Neural cell (in vitro differentiated cells): ENCODE measurements around the gene SERPINB3. TPM values are rescaled to one million over a fixed set of nuclear protein-coding genes. Genes with fewer than 3 reads are reported as not detected.
A peak's percentile ranks its signal among the peaks of the same experiment; 100 is the strongest.

Experiments
- H2AFZ ChIP-seq: fragments of 200-600, 300-800 bp; sonication (generic), shearing (Covaris generic); 2 replicates; pipeline ENCODE4 v1.6.0; 2014; ENCODE audit warnings: low read depth, mild to moderate bottlenecking, antibody characterized with exemption, low read length, moderate library complexity
- H3F3A ChIP-seq: fragments of 200-600 bp; shearing (Covaris generic); 2 replicates; pipeline ENCODE4 v1.6.1; 2016; ENCODE audit warnings: mild to moderate bottlenecking, moderate library complexity, mixed read lengths, antibody characterized with exemption, low read length; ENCODE audit not compliant: insufficient read depth, poor library complexity, severe bottlenecking
- H3K27ac ChIP-seq: fragments of 200-600, 300-800 bp; sonication (generic), shearing (Covaris generic); 2 replicates; pipeline ENCODE4 v1.5.1; 2014; ENCODE audit warnings: mild to moderate bottlenecking, low read length, moderate library complexity
- H3K27me3 ChIP-seq: fragments of 300-800, 200-600 bp; sonication (generic), shearing (Covaris generic); 2 replicates; pipeline ENCODE4 v1.6.0; 2014; ENCODE audit warnings: mild to moderate bottlenecking, low read depth, low read length, moderate library complexity; ENCODE audit not compliant: insufficient read depth
- H3K36me3 ChIP-seq: fragments of 300-800, 200-600 bp; sonication (generic), shearing (Covaris generic); 2 replicates; pipeline ENCODE4 v1.5.1; 2014; ENCODE audit warnings: mild to moderate bottlenecking, antibody characterized with exemption, low read length, moderate library complexity; ENCODE audit not compliant: insufficient read depth
- H3K4me2 ChIP-seq: fragments of 300-800, 200-600 bp; sonication (generic), shearing (Covaris generic); 2 replicates; pipeline ENCODE4 v1.6.0; 2014; ENCODE audit warnings: mild to moderate bottlenecking, low read length
- H3K4me3 ChIP-seq: fragments of 300-800, 200-600 bp; sonication (generic), shearing (Covaris generic); 2 replicates; pipeline ENCODE4 v1.5.1; 2014; ENCODE audit warnings: mild to moderate bottlenecking, low read length, moderate library complexity
- H3K79me2 ChIP-seq: fragments of 200-600 bp; shearing (Covaris generic); replicated peaks from 2 replicates; pipeline ENCODE4 v1.6.0; 2014; ENCODE audit warnings: mild to moderate bottlenecking, low read length, moderate library complexity; ENCODE audit not compliant: insufficient read depth
- H3K9ac ChIP-seq: fragments of 300-800, 200-600 bp; sonication (generic), shearing (Covaris generic); 2 replicates; pipeline ENCODE4 v1.6.1; 2016; ENCODE audit warnings: mild to moderate bottlenecking, low read length, mixed read lengths
- H3K9me2 ChIP-seq: fragments of 200-600 bp; shearing (Covaris generic); 2 replicates; pipeline ENCODE4 v1.6.1; 2016; ENCODE audit warnings: mild to moderate bottlenecking, low read length, mixed read lengths; ENCODE audit not compliant: insufficient read depth
- H3K9me3 ChIP-seq: fragments of 200-600, 300-800 bp; sonication (generic), shearing (Covaris generic); 2 replicates; pipeline ENCODE4 v1.6.1; 2016; ENCODE audit warnings: mild to moderate bottlenecking, mixed run types, low read length, moderate library complexity, mixed read lengths
- H4K20me1 ChIP-seq: fragments of 200-600 bp; shearing (Covaris generic); 2 replicates; pipeline ENCODE4 v1.6.1; 2016; ENCODE audit warnings: mild to moderate bottlenecking, mixed run types; ENCODE audit not compliant: insufficient read depth
- EP300 ChIP-seq: fragments of 450-650 bp; conservative IDR thresholded peaks from 2 replicates; pipeline ENCODE4 v1.6.1; 2014; ENCODE audit warnings: antibody characterized with exemption, mild to moderate bottlenecking, moderate library complexity; ENCODE audit not compliant: poor library complexity, severe bottlenecking
- EZH2 ChIP-seq: fragments of 200-600, 300-800 bp; shearing (Covaris generic), sonication (generic); IDR thresholded peaks from 2 replicates; pipeline ENCODE4 v1.6.1; 2014; ENCODE audit warnings: antibody characterized with exemption, low read length, borderline replicate concordance, mild to moderate bottlenecking; ENCODE audit not compliant: insufficient read depth, poor library complexity, severe bottlenecking
- MXI1 ChIP-seq: fragments of 450-650 bp; conservative IDR thresholded peaks from 2 replicates; pipeline ENCODE4 v1.6.1; 2014; ENCODE audit warnings: antibody characterized with exemption, mild to moderate bottlenecking; ENCODE audit not compliant: poor library complexity, severe bottlenecking
- POLR2AphosphoS5 ChIP-seq: IDR thresholded peaks from 2 replicates; pipeline ENCODE4 v1.6.1; 2012
- RAD21 ChIP-seq: fragments of 450-650 bp; conservative IDR thresholded peaks from 2 replicates; pipeline ENCODE4 v1.6.1; 2014; ENCODE audit warnings: antibody characterized with exemption, mild to moderate bottlenecking, moderate library complexity
- SMC3 ChIP-seq: fragments of 450-650 bp; conservative IDR thresholded peaks from 2 replicates; pipeline ENCODE4 v1.6.1; 2014; ENCODE audit warnings: antibody characterized with exemption, mild to moderate bottlenecking, moderate library complexity; ENCODE audit not compliant: poor library complexity
- TAF1 ChIP-seq: IDR thresholded peaks from 2 replicates; pipeline ENCODE4 v1.6.1; 2012; ENCODE audit warnings: low read depth
- polyA plus RNA-seq: library from polyadenylated mRNA; depleted of rRNA; stranded (reverse); fragments of >200 nt; gene quantifications from 2 replicates; pipeline ENCODE4 v1.2.3, GENCODE V29; 2014
- TF ChIP-seq, protein P1 (sequence below): fragments of 450-650 bp; IDR thresholded peaks from 2 replicates; pipeline ENCODE4 v1.5.1; 2014; ENCODE audit warnings: antibody characterized with exemption, mild to moderate bottlenecking, moderate library complexity; ENCODE audit not compliant: poor library complexity, severe bottlenecking
- TF ChIP-seq, protein P2 (sequence below): IDR thresholded peaks from 2 replicates; pipeline ENCODE4 v1.6.1; 2012; ENCODE audit warnings: borderline replicate concordance

Gene SERPINB3
- polyA plus RNA-seq, 1 donor from 2014 or later, result not detected

DNA sequence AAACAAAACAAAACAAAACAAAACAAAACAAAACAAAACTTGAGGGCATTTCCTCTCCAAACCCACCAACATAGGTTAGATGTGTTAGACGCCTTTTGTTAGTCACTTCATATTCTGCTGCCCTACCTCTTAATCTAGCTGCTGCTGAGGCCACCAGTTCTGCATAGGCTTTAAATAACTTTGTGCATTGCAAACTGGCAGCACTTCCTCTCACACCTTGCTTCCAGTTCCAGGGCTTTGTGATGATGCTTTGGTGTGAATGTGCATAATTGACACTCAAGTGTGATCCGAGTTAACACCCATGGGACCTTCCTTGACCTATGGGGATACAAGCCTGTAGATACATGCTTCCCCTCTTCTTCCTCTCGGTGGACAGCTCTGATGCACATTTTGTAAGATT lies 38.8 kb upstream of the SERPINB3 start:
- no peak overlapping the region for H3K9ac ChIP-seq
- TF ChIP-seq, protein P1, sequence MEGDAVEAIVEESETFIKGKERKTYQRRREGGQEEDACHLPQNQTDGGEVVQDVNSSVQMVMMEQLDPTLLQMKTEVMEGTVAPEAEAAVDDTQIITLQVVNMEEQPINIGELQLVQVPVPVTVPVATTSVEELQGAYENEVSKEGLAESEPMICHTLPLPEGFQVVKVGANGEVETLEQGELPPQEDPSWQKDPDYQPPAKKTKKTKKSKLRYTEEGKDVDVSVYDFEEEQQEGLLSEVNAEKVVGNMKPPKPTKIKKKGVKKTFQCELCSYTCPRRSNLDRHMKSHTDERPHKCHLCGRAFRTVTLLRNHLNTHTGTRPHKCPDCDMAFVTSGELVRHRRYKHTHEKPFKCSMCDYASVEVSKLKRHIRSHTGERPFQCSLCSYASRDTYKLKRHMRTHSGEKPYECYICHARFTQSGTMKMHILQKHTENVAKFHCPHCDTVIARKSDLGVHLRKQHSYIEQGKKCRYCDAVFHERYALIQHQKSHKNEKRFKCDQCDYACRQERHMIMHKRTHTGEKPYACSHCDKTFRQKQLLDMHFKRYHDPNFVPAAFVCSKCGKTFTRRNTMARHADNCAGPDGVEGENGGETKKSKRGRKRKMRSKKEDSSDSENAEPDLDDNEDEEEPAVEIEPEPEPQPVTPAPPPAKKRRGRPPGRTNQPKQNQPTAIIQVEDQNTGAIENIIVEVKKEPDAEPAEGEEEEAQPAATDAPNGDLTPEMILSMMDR, result no peak
- TF ChIP-seq SMC3 (no peak), EP300 (no peak), POLR2AphosphoS5 (no peak), RAD21 (no peak), MXI1 (no peak), EZH2 (no peak), TAF1 (no peak)
- TF ChIP-seq, protein P2, sequence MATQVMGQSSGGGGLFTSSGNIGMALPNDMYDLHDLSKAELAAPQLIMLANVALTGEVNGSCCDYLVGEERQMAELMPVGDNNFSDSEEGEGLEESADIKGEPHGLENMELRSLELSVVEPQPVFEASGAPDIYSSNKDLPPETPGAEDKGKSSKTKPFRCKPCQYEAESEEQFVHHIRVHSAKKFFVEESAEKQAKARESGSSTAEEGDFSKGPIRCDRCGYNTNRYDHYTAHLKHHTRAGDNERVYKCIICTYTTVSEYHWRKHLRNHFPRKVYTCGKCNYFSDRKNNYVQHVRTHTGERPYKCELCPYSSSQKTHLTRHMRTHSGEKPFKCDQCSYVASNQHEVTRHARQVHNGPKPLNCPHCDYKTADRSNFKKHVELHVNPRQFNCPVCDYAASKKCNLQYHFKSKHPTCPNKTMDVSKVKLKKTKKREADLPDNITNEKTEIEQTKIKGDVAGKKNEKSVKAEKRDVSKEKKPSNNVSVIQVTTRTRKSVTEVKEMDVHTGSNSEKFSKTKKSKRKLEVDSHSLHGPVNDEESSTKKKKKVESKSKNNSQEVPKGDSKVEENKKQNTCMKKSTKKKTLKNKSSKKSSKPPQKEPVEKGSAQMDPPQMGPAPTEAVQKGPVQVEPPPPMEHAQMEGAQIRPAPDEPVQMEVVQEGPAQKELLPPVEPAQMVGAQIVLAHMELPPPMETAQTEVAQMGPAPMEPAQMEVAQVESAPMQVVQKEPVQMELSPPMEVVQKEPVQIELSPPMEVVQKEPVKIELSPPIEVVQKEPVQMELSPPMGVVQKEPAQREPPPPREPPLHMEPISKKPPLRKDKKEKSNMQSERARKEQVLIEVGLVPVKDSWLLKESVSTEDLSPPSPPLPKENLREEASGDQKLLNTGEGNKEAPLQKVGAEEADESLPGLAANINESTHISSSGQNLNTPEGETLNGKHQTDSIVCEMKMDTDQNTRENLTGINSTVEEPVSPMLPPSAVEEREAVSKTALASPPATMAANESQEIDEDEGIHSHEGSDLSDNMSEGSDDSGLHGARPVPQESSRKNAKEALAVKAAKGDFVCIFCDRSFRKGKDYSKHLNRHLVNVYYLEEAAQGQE, result no peak

DNA sequence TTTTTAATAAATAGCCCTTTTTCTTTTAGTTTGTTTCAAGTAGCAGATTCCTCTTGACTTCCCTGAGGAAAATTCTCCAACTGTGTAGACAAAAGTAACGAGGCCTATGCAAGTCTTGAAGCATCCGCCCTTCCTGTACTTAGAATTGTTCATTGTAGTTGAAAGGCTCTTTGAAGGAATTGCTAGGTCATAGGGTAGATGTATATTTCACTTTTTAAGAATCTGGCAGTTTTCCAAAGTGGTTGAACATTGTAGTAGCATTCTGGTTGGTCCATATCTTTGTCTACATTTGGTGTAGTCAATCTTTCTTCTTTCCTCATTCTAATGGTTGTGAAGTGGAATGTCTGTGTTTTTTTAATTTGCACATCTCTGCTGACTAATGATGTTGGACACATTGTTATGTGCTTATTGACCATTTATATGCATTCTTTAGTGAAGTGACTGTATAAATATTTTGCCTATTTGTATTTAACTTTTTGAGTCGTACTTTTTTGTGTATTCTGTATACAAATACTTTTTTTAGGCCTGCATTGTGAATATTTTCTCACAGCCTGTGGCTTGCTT lies 35.5 kb upstream of the SERPINB3 start:
- Histone ChIP-seq H3K9me3 (no peaks in the 10 kb centered on the region), H3K9ac (no peak overlapping the region), H3K9me2 (no peaks in the 10 kb centered on the region), H2AFZ (no peak overlapping the region), H3F3A (no peaks in the 10 kb centered on the region), H3K4me2 (no peak overlapping the region), H3K4me3 (no peak overlapping the region), H4K20me1 (no peaks in the 10 kb centered on the region), H3K36me3 (no peaks in the 10 kb centered on the region), H3K27ac (peak overlapping the region; percentile 53), H3K27me3 (no peaks in the 10 kb centered on the region), H3K79me2 (no peaks in the 10 kb centered on the region)
- TF ChIP-seq TAF1, result no peak
- no peak for TF ChIP-seq MXI1
- TF ChIP-seq RAD21, result no peak
- TF ChIP-seq, protein P2, result no peak
- no peak for TF ChIP-seq EZH2
- TF ChIP-seq EP300, result no peak
- TF ChIP-seq SMC3, result no peak
- TF ChIP-seq, protein P1, result no peak
- no peak for TF ChIP-seq POLR2AphosphoS5

More for the DNA sequence above, 38.8 kb upstream of the SERPINB3 start:
- Histone ChIP-seq H3K4me3 (no peak overlapping the region), H3K79me2 (no peaks in the 10 kb centered on the region), H3K36me3 (no peaks in the 10 kb centered on the region), H3K9me2 (no peaks in the 10 kb centered on the region), H2AFZ (no peak overlapping the region), H3K27ac (no peak overlapping the region), H3K4me2 (no peak overlapping the region), H3K9me3 (no peaks in the 10 kb centered on the region), H3K27me3 (no peaks in the 10 kb centered on the region), H3F3A (no peaks in the 10 kb centered on the region), H4K20me1 (no peaks in the 10 kb centered on the region)
